Mesenchymal stem cell (in vitro differentiated cells and primary cell): Measurements from ENCODE around the gene PER2.

Experiments
- DNase-seq: peaks from one replicate; pipeline ENCODE4 v3.0.0-alpha.2; 2013
- H2AFZ ChIP-seq: one replicate; pipeline ENCODE4 v1.6.1; 2013; ENCODE audit warnings: low read depth, mild to moderate bottlenecking, control low read depth, inconsistent platforms, low read length, moderate library complexity
- H2AK5ac ChIP-seq: 2 replicates; pipeline ENCODE4 v1.6.1; 2013; ENCODE audit warnings: low read length, moderate library complexity, mild to moderate bottlenecking, inconsistent platforms; ENCODE audit not compliant: severe bottlenecking
- H2BK120ac ChIP-seq: one replicate; pipeline ENCODE4 v1.6.1; 2013; ENCODE audit warnings: low read depth, mild to moderate bottlenecking, inconsistent platforms, low read length, moderate library complexity
- H2BK12ac ChIP-seq, 2 experiments: one replicate each; pipeline ENCODE4 v1.6.1; 2013; ENCODE audit warnings: inconsistent platforms in 2 of 2, low read length in 2 of 2, mild to moderate bottlenecking in 2 of 2, moderate library complexity in 2 of 2, control low read depth in 1 of 2
- H2BK15ac ChIP-seq: one replicate; pipeline ENCODE4 v1.6.1; 2013; ENCODE audit warnings: mild to moderate bottlenecking, low read depth, inconsistent platforms; ENCODE audit not compliant: poor library complexity, severe bottlenecking
- H2BK5ac ChIP-seq: 2 replicates; pipeline ENCODE4 v1.6.1; 2013; ENCODE audit warnings: low read depth, mild to moderate bottlenecking, low read length, control low read depth, inconsistent platforms; ENCODE audit not compliant: poor library complexity, severe bottlenecking
- H3K14ac ChIP-seq, 2 experiments: one replicate each; pipeline ENCODE4 v1.6.1; 2013; ENCODE audit warnings: inconsistent platforms in 2 of 2, low read length in 2 of 2, control low read depth in 1 of 2, mild to moderate bottlenecking in 1 of 2, moderate library complexity in 1 of 2
- H3K18ac ChIP-seq, 2 experiments: one replicate each; pipeline ENCODE4 v1.6.1; 2013; ENCODE audit warnings: inconsistent platforms in 2 of 2, low read length in 2 of 2, control low read depth in 1 of 2, low read depth in 1 of 2, mild to moderate bottlenecking in 1 of 2
- H3K23ac ChIP-seq, 2 experiments: one replicate each; pipeline ENCODE4 v1.6.1; 2013; ENCODE audit warnings: inconsistent platforms in 2 of 2, low read length in 2 of 2, mild to moderate bottlenecking in 2 of 2, moderate library complexity in 2 of 2, control low read depth in 1 of 2
- H3K27ac ChIP-seq: 2 replicates; pipeline ENCODE4 v1.5.1; 2013; ENCODE audit warnings: mild to moderate bottlenecking, moderate library complexity, low read length, control low read depth, inconsistent platforms; ENCODE audit not compliant: poor library complexity, severe bottlenecking
- H3K27me3 ChIP-seq, 2 experiments: 2 replicates each; pipeline versions ENCODE4 v1.6.1 to v1.7.0; 2013; ENCODE audit warnings: low read length in 2 of 2, mild to moderate bottlenecking in 2 of 2, moderate library complexity in 2 of 2, control low read depth in 1 of 2, inconsistent platforms in 1 of 2; ENCODE audit not compliant: control insufficient read depth in 1 of 2, insufficient read depth in 1 of 2
- H3K36me3 ChIP-seq, 2 experiments: 2 replicates each; pipeline versions ENCODE4 v1.6.1 to v1.7.0; 2013; ENCODE audit warnings: low read length in 2 of 2, control low read depth in 1 of 2, inconsistent platforms in 1 of 2, low read depth in 1 of 2, mild to moderate bottlenecking in 1 of 2; ENCODE audit not compliant: insufficient read depth in 2 of 2, control insufficient read depth in 1 of 2
- H3K4ac ChIP-seq, 2 experiments: one replicate each; pipeline ENCODE4 v1.6.1; 2013; ENCODE audit warnings: inconsistent platforms in 2 of 2, low read length in 2 of 2, mild to moderate bottlenecking in 2 of 2, moderate library complexity in 2 of 2, control low read depth in 1 of 2, low read depth in 1 of 2
- H3K4me1 ChIP-seq: 2 replicates; pipeline ENCODE4 v1.6.1; 2013; ENCODE audit warnings: low read depth, low read length, control low read depth; ENCODE audit not compliant: control insufficient read depth, insufficient read depth
- H3K4me2 ChIP-seq: 2 replicates; pipeline ENCODE4 v1.6.1; 2013; ENCODE audit warnings: low read length, mild to moderate bottlenecking, inconsistent platforms; ENCODE audit not compliant: poor library complexity, severe bottlenecking
- H3K4me3 ChIP-seq, 2 experiments: 2 replicates each; pipeline versions ENCODE4 v1.5.1 to v1.7.0; 2013; ENCODE audit warnings: low read length in 2 of 2, mild to moderate bottlenecking in 2 of 2, control low read depth in 1 of 2, low read depth in 1 of 2; ENCODE audit not compliant: insufficient read depth in 1 of 2
- H3K79me1 ChIP-seq: replicated peaks from 2 replicates; pipeline ENCODE4 v1.6.1; 2013; ENCODE audit warnings: mild to moderate bottlenecking, control low read depth, low read length, inconsistent platforms; ENCODE audit not compliant: poor library complexity, severe bottlenecking
- H3K9ac ChIP-seq: 2 replicates; pipeline ENCODE4 v1.7.0; 2013; ENCODE audit warnings: mild to moderate bottlenecking, low read length, moderate library complexity
- H3K9me3 ChIP-seq: 2 replicates; pipeline ENCODE4 v1.7.0; 2013; ENCODE audit warnings: mild to moderate bottlenecking, low read length; ENCODE audit not compliant: control insufficient read depth
- H4K8ac ChIP-seq: one replicate; pipeline ENCODE4 v1.6.1; 2013; ENCODE audit warnings: inconsistent platforms, mild to moderate bottlenecking, low read length, moderate library complexity
- H4K91ac ChIP-seq: one replicate; pipeline ENCODE4 v1.6.1; 2013; ENCODE audit warnings: mild to moderate bottlenecking, low read length, inconsistent platforms
- WGBS: methylation state at CpG from one replicate; pipeline ENCODE4 v1.1.7; 2013; ENCODE audit warnings: mixed read lengths; 5-methylcytosine and 5-hydroxymethylcytosine counted together

Gene PER2

GRCh38 chr2:238228700-238229099, 59.7 kb downstream of the PER2 start:
- H3K9ac ChIP-seq = no peak overlapping the region
- H3K4me3 ChIP-seq = no peak overlapping the region
- no peak overlapping the region for H2BK15ac ChIP-seq
- no peaks in the 10 kb centered on the region for H3K79me1 ChIP-seq
- H3K9me3 ChIP-seq = no peaks in the 10 kb centered on the region
- H3K4me1 ChIP-seq = peaks cover 9% of the 10 kb centered on the region
- peaks cover 0 to 7% of the 10 kb centered on the region in 2 experiments for H3K36me3 ChIP-seq
- H4K8ac ChIP-seq = no peak overlapping the region
- no peak overlapping the region for H3K4ac ChIP-seq
- no peak overlapping the region for H3K27ac ChIP-seq
- WGBS = 42% methylated on average over 4 of the region's 4 CpGs
- H3K18ac ChIP-seq = no peak overlapping the region
- H2BK5ac ChIP-seq = no peak overlapping the region
- H3K27me3 ChIP-seq = peaks cover 0 to 18% of the 10 kb centered on the region in 2 experiments
- H3K4me2 ChIP-seq = no peak overlapping the region
- DNase-seq = peak; percentile 57
- no peak overlapping the region for H3K23ac ChIP-seq
- H4K91ac ChIP-seq = no peak overlapping the region
- H2AFZ ChIP-seq = no peak overlapping the region
- no peak overlapping the region for H2AK5ac ChIP-seq
- no peak overlapping the region for H2BK120ac ChIP-seq
- no peak overlapping the region for H2BK12ac ChIP-seq
- H3K14ac ChIP-seq = no peak overlapping the region

GRCh38 chr2:238227587-238228032, 60.8 kb downstream of the PER2 start:
- Histone ChIP-seq H2BK5ac (no peak overlapping the region), H3K9ac (no peak overlapping the region), H3K18ac (no peak overlapping the region), H3K27me3 (peaks cover 0 to 16% of the 10 kb centered on the region in 2 experiments), H3K4me1 (peaks cover 9% of the 10 kb centered on the region), H2BK15ac (no peak overlapping the region), H2BK12ac (no peak overlapping the region), H3K9me3 (no peaks in the 10 kb centered on the region), H4K91ac (no peak overlapping the region), H2BK120ac (no peak overlapping the region), H3K14ac (no peak overlapping the region), H3K27ac (no peak overlapping the region), H3K4me2 (no peak overlapping the region), H3K79me1 (no peaks in the 10 kb centered on the region), H3K36me3 (peaks cover 0 to 7% of the 10 kb centered on the region in 2 experiments), H2AFZ (no peak overlapping the region), H3K23ac (no peak overlapping the region), H2AK5ac (no peak overlapping the region), H3K4me3 (no peak overlapping the region), H3K4ac (no peak overlapping the region), H4K8ac (no peak overlapping the region)
- WGBS = 81% methylated on average over 7 of the region's 11 CpGs
- DNase-seq = no peak

- 86% methylated on average over 8 of the region's 8 CpGs for WGBS
- no peak overlapping the region for H2BK5ac ChIP-seq
Observed at GRCh38 chr2:238226698-238227586, 61.5 kb downstream of the PER2 start.

GRCh38 chr2:238225911-238226697, 62.3 kb downstream of the PER2 start:
- Histone ChIP-seq H3K27ac (no peak overlapping the region), H2BK5ac (no peak overlapping the region), H4K91ac (no peak overlapping the region), H3K23ac (no peak overlapping the region), H3K36me3 (peaks cover 0 to 10% of the 10 kb centered on the region in 2 experiments), H3K9me3 (no peaks in the 10 kb centered on the region), H3K27me3 (peaks cover 0 to 11% of the 10 kb centered on the region in 2 experiments), H3K14ac (peak overlapping the region in 1 of 2 experiments; percentile 36), H3K79me1 (no peaks in the 10 kb centered on the region), H3K9ac (no peak overlapping the region), H2AFZ (no peak overlapping the region), H4K8ac (no peak overlapping the region), H2AK5ac (no peak overlapping the region), H2BK120ac (no peak overlapping the region), H3K18ac (peak overlapping the region in 1 of 2 experiments; percentile 28), H3K4me1 (peaks cover 2% of the 10 kb centered on the region), H2BK12ac (no peak overlapping the region), H2BK15ac (no peak overlapping the region), H3K4me2 (no peak overlapping the region), H3K4me3 (no peak overlapping the region), H3K4ac (no peak overlapping the region)
- 92% methylated on average over 37 of the region's 38 CpGs for WGBS
- DNase-seq = no peak

More at GRCh38 chr2:238226698-238227586, 61.5 kb downstream of the PER2 start:
- Histone ChIP-seq H2AFZ (no peak overlapping the region), H3K27me3 (peaks cover 0 to 11% of the 10 kb centered on the region in 2 experiments), H3K9ac (no peak overlapping the region), H3K23ac (no peak overlapping the region), H3K4ac (no peak overlapping the region), H3K14ac (peak overlapping the region in 1 of 2 experiments; percentile 46), H3K79me1 (no peaks in the 10 kb centered on the region), H3K4me1 (peaks cover 9% of the 10 kb centered on the region), H4K91ac (no peak overlapping the region), H3K18ac (no peak overlapping the region), H2BK12ac (no peak overlapping the region), H3K4me2 (no peak overlapping the region), H2BK15ac (no peak overlapping the region), H2BK120ac (no peak overlapping the region), H2AK5ac (no peak overlapping the region), H4K8ac (no peak overlapping the region), H3K36me3 (peaks cover 0 to 7% of the 10 kb centered on the region in 2 experiments), H3K4me3 (no peak overlapping the region), H3K27ac (no peak overlapping the region), H3K9me3 (no peaks in the 10 kb centered on the region)
- no peak for DNase-seq
